Activated naive CD4-positive, alpha-beta T cell treated with Interleukin-2 at 50 U/mL for 16 hours (primary cell): ENCODE data around the gene PTPN13.
A peak's percentile ranks its signal among the peaks of the same experiment; 100 is the strongest.

Source experiments
- DNase-seq: peaks from one replicate; pipeline ENCODE4 v3.0.0-alpha.2; 2020

PTPN13 gene

DNA sequence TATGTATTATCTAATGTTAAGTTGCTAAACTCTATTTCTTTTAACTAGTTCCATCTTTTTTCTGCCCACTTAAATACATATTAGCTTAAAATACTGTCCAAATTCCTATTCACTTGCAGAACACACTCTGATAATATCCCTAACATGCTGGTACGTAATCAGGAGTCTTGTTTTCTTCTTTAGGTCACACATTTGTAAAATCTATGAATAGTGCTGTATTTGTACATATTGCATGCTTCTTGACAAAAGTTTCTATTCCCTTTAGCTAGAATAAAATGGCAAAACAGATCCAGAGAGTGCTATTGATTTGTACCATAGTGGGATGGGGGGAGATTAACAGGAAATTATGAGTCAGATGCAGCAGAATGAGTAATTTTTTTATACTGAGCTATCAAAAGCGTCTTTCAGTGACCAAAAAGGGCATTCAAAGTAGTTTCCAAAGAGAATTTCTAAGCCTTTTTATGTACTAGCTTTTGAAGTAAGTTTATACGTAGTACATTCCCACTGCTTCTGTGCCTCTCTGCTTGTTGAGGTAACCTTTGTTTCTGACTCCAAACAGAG is 126.5 kb downstream of the PTPN13 start:
- DNase-seq, result no peak

DNA sequence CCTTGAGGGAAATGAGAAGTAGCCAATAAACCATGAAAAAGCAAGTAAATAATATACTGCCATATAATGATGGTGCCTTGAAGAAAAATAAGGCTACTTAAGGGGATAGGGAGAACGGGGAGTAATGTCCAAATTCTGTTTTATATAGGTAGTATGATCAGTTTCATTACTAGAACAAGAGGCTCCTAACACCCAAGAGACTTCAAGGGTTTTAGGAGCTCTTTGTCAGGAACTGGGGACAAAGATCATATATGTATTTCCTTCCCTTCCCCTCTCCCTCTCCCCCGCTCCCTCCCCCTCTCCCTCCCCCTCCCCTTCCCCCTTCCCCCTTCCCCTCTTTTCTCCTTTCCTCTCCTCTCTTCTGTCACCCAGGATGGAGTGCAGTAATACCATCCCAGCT is 127.3 kb downstream of the PTPN13 start:
- no peak for DNase-seq

DNA sequence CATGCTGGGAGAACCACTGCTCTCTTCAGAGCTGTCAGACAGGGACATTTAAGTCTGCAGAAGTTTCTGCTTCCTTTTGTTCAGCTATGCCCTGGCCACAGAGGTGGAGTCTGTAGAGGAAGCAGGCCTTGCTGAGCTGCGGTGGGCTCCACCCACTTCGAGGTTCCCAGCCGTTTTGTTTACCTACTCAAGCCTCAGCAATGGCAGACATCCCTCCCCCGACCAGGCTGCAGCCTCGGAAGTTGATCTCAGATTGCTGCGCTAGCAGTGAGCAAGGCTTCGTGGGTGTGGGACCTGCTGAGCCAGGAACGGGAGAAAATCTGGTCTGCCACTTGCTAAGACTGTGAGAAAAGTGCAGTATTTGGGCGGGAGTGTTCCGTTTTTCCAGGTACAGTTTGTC is 136.2 kb downstream of the PTPN13 start:
- peak; percentile 14 for DNase-seq

- no peak for DNase-seq
Observed at GRCh38 chr4:86737244-86737643, 143.1 kb downstream of the PTPN13 start.

DNA sequence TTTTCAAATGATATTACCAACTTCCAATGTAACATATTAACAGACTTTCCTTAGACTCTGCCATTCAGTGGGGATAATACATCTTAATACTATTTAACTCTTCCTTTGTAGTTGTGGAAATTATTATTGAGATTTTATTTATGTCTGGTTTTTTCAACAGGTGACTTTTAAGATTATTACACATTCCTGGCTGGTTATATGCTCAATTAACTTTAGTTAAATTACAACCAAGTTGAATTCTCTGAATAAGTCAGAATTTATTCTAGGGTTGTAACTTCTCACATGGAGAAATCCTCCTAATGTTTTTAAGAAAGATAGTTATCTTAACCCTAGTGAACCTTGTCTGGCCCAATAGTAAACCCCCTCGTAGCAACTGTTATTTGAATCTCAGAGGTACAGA is 147.7 kb downstream of the PTPN13 start:
- no peak for DNase-seq

GRCh38 chr4:86744570-86744969 is 150.5 kb downstream of the PTPN13 start:
- DNase-seq, result no peak

- DNase-seq, result no peak
Observed at GRCh38 chr4:86749121-86749520, 155.0 kb downstream of the PTPN13 start.

DNA sequence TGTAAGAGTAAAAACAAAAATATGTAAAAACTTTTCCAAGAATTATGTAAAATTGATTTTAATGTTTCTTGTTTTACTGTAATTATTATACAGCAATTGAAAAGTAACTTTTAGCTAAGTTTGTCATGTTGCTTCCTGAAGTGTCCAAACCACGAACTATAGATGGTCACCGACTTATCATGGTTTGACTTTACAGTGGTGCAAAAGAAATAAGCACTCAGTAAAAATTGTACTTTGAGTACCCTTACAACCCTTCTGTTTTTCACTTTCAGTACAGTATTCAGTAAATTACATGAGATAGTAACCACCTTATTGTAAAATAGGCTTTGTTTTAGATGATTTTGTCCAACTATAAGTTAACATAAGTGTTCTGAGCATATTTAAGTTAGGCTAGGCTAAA is 161.3 kb downstream of the PTPN13 start:
- no peak for DNase-seq

DNA sequence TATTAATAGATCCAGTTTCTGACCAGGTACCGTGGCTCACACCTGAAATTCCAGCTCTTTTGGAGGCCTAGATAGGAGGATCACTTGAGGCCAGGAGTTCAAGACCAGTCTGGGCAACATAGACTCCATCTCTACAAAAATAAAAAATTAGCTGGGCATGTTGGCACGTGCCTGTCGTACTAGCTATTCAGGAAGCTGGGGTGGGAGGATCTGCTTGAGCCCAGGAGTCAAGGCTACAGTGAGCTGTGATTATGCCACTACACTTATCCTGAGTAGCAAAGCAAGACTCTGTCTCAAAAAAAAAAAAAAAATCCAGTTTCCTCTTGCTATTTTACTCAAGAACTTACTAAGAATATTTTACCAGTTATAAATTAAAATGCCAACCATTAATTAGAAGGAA is 163.4 kb downstream of the PTPN13 start:
- no peak for DNase-seq

DNA sequence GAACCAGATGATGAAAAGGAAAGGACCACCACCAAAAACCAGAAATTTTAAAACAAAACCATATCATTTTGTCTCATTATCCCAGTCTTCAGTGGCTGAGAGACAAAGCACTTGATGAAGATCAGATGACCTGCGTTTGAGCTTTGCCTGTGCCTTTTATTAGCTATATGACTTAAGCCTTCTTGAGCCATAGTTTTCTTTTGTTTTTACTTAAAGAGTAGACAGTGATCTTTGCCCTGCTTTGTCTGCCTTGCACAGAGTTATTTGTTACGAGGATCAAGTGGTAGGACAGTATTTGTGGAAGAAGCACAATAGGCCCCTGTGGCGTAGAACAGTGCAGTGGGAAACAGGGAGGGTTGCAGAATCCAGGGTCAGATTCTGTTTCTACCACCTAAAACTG is 165.2 kb downstream of the PTPN13 start:
- DNase-seq, result no peak

GRCh38 chr4:86762649-86763048 is 168.5 kb downstream of the PTPN13 start:
- DNase-seq, result no peak

DNA sequence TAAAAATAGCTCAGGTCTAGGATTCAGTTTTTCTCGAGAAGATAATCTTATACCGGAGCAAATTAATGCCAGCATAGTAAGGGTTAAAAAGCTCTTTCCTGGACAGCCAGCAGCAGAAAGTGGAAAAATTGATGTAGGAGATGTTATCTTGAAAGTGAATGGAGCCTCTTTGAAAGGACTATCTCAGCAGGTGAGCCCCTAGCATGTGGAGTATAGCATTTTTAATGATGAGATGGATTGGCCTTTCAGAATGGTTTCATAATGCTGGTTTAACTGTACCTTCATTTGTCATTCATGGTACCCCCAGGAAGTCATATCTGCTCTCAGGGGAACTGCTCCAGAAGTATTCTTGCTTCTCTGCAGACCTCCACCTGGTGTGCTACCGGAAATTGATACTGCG is 175.7 kb downstream of the PTPN13 start:
- DNase-seq, result no peak

DNA sequence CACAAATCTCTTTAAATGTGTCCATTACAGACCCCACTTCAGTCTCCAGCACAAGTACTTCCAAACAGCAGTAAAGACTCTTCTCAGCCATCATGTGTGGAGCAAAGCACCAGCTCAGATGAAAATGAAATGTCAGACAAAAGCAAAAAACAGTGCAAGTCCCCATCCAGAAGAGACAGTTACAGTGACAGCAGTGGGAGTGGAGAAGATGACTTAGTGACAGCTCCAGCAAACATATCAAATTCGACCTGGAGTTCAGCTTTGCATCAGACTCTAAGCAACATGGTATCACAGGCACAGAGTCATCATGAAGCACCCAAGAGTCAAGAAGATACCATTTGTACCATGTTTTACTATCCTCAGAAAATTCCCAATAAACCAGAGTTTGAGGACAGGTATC is 177.0 kb downstream of the PTPN13 start:
- no peak for DNase-seq

- DNase-seq, result no peak
Observed at GRCh38 chr4:86775061-86775460, 180.9 kb downstream of the PTPN13 start.

DNA sequence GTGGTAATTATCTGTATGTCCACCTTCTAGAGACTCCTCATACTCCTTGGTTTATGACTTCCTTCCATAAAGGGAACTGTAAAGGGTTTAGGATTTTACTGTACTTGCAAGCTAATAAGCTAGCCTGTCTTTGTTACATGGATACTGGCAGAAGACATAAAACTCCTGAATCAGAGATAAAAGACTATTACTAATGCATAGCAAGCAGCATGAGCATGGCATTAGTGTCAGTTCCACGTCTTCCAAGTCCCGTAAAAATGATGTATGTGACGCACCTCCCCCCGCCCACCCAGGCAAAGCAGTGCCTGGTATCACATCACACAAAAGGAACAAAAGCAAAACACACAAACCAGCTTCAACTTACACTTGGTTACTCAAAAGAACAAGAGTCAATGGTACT is 184.1 kb downstream of the PTPN13 start:
- no peak for DNase-seq

DNA sequence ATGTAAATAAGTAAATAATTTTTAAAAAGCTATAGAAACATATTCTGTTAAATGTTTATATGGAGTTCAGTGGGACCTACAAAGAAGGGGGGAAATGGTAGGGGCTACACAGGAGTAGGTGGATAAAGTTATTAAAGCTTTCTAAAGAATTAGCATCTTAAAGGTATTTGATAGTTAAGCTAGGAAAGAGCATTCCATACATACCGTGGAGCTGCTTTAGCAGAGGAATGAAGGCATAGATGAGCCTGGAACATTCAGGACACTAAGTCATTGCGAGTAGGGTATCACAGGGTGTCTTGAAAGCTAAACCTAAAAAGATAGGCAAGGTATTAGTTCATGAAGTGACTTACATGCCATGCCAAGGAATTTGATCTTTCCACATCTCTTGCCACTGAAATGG is 194.7 kb downstream of the PTPN13 start:
- no peak for DNase-seq

GRCh38 chr4:86791126-86791525 is 197.0 kb downstream of the PTPN13 start:
- DNase-seq, result no peak

DNA sequence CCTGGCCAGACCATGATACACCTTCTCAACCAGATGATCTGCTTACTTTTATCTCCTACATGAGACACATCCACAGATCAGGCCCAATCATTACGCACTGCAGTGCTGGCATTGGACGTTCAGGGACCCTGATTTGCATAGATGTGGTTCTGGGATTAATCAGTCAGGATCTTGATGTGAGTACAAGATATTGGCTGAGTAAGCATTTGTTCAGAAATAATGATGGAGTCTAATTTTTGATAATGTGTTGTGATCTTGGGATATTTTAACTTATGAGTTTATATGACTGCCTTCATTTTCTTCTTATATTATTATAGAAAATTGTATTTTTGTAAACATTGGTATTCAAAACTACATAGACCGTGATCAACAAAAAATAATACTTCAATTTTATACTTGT is 215.7 kb downstream of the PTPN13 start:
- no peak for DNase-seq

DNA sequence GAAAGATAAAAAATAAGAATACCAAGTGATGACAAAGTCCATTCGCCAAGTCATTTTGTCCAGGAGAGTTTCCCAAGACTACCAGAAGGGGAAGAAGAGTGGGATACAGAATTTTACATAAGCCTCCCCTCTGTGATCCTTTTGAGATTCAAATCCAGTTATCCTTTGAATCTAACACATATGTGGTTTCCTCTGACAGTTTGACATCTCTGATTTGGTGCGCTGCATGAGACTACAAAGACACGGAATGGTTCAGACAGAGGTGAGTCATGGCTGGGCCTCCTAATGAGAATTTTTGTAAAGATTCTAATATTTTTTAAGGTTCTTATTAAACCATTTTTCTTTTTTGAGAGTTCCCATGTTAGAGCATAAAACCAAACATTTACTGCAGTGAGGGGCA is 216.7 kb downstream of the PTPN13 start:
- DNase-seq, result no peak

DNA sequence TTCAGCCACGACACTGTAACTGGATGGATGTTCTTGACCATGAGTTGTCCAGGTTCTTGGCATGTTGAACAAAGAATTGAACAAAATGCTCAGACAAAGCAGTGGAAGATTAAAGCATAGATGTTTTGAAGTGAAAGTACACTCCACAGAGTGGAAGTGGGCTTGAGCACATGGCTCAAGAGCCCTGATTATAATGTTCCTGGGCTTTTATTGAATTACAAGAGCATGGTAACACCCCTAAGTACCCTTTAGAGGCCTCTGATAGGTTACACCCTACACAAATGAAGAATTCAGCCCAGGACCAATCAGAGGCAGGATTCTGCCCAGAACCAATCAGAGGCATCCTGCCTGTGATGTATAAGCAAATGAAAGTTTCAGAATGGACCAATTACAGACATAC is 221.5 kb downstream of the PTPN13 start:
- no peak for DNase-seq

DNA sequence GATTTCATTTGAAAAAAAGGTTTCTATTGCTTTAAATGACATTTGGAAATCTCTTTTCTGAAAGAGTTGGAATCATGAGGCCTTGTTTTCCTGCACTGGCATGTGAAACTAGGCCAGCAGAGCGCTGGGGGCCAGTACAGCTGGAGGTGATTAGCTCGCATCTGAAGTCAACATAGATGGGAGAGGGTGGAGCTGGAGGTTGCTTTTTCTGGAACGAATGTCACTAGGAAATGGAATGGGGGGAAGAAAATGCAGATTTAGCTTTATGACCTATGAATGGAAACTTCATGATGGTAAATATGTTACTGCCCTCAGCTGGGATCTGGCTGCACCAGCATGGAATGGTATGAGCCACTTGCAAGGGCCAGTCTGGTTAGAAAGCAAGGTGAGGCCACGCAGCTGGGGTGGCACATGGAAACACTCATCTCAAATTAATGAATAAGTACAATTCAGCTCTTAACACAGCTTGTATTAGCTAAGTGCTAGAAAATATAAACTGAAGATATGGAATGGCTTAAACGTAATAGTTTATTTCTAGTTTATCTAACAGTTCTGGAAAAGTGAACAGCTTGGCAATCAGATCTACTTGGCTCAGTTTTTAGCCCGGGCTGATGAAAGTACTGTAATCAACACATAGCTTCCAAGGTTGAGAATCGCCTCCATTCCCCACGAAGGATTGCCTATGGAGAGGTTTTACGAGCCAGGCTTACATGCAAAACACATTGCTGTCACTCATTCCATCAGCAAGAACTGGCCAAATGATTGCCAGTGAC is 222.6 kb downstream of the PTPN13 start:
- no peak for DNase-seq

DNA sequence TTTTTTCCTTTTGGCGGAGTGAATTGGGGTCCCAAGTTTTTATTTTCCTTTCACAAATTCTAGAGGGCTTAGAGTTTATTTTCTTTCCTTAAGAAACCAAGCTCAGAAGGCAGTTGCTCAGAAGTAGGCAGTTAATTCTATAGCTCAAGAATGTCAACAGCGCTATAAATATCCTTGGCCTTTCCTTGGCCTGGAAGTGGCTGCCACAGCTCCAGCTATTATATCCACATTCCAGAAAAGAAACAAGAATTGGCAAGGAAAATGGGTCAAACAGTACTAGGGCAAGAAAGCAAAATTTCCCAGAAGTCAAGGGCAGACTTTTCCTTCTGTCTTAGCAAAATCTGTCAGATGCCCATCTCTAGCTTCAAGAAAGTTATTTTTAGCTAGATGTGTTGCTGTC is 224.1 kb downstream of the PTPN13 start:
- DNase-seq, result no peak

- DNase-seq, result no peak
Observed at GRCh38 chr4:86818841-86819240, 224.7 kb downstream of the PTPN13 start.

DNA sequence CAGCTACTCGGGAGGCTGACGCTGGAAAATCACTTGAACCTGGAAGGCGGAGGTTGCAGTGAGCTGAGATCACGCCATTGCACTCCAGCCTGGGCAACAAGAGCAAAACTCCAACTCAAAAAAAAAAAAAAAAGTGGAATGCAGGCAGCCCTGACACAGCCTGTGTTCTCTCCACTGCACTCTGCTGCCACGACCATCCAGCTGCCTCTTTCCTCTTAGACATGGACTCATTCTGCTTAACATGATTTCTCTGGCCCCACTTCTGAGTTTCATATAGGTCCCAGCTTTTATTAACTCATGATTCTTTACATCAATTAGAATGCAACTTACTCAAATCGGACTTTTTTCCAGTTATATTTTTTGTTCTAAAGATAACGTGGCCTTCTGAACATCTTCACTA is 225.4 kb downstream of the PTPN13 start:
- no peak for DNase-seq

DNA sequence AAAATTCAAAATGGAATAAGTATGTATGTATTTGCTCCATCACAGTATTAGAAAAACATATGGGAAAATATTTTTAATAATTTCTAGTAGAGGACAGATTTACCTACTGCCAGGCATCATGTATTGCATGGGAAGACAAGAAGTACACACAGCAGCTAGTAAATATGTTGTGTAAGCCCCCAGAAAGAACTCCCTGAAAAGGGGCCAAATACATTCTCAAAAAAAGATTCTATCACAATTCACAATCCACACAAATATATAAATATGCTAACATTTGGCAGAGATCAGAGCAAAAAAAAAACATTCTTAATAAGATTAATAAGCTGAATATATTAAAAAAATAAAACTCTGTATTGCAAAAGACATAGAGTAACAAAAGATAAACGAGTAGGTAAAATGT is 227.0 kb downstream of the PTPN13 start:
- DNase-seq, result no peak
